HCT116 (cell line): ENCODE results near the gene ATP8B3.

Source experiments
- CEBPB ChIP-seq: IDR thresholded peaks from 2 replicates; pipeline ENCODE4 v1.6.1; 2012; ENCODE audit warnings: low read depth
- CTCF ChIP-seq, 3 experiments: fragments of 200-600 bp in 1 of 3; sonication (generic) in 1 of 3; IDR thresholded peaks in 2 of 3; conservative IDR thresholded peaks in 1 of 3; 2 replicates each; pipeline ENCODE4 v1.5.1; 2012 to 2017; ENCODE audit warnings: low read depth in 2 of 3, low read length in 2 of 3, antibody characterized with exemption in 1 of 3, borderline replicate concordance in 1 of 3, control low read depth in 1 of 3, mild to moderate bottlenecking in 1 of 3, mixed read lengths in 1 of 3, mixed run types in 1 of 3, moderate library complexity in 1 of 3; ENCODE audit not compliant: insufficient read depth in 1 of 3
- EZH2 ChIP-seq: fragments of 200-600 bp; sonication (generic); IDR thresholded peaks from 2 replicates; pipeline ENCODE4 v1.6.1; 2017; ENCODE audit warnings: antibody characterized with exemption, mixed run types
- EZH2phosphoT487 ChIP-seq: fragments of 200-600 bp; IDR thresholded peaks from 2 replicates; pipeline ENCODE4 v1.6.1; 2018; ENCODE audit warnings: antibody characterized with exemption, borderline replicate concordance
- FOSL1 ChIP-seq: IDR thresholded peaks from 2 replicates; pipeline ENCODE4 v1.6.1; 2012; ENCODE audit warnings: low read depth
- MAX ChIP-seq: IDR thresholded peaks from 2 replicates; pipeline ENCODE4 v1.6.1; 2012
- POLR2A ChIP-seq: IDR thresholded peaks from 2 replicates; pipeline ENCODE4 v1.7.0; 2011; ENCODE audit warnings: borderline replicate concordance; ENCODE audit not compliant: insufficient read depth, insufficient read length; ENCODE audit errors: extremely low read depth
- POLR2AphosphoS5 ChIP-seq: IDR thresholded peaks from 2 replicates; pipeline ENCODE4 v1.6.1; 2011; ENCODE audit warnings: mild to moderate bottlenecking, low read depth, low read length, moderate library complexity
- RAD21 ChIP-seq: IDR thresholded peaks from 2 replicates; pipeline ENCODE4 v1.6.1; 2012; ENCODE audit warnings: low read depth, mild to moderate bottlenecking
- SIN3A ChIP-seq: IDR thresholded peaks from 2 replicates; pipeline ENCODE4 v1.6.1; 2012; ENCODE audit warnings: low read depth
- SP1 ChIP-seq: IDR thresholded peaks from 2 replicates; pipeline ENCODE4 v1.6.1; 2012; ENCODE audit warnings: low read depth
- TCF7L2 ChIP-seq: IDR thresholded peaks from 2 replicates; pipeline ENCODE4 v1.7.0; 2011; ENCODE audit warnings: borderline replicate concordance, inconsistent platforms; ENCODE audit not compliant: insufficient read depth, insufficient read length; ENCODE audit errors: extremely low read depth
- ZBTB33 ChIP-seq: IDR thresholded peaks from 2 replicates; pipeline ENCODE4 v1.6.1; 2011; ENCODE audit warnings: mild to moderate bottlenecking, low read length, moderate library complexity; ENCODE audit not compliant: insufficient replicate concordance; ENCODE audit errors: extremely low read depth

GRCh38 chr19:1752009-1752756 is 59.9 kb downstream of the ATP8B3 start:
- no peak for TF ChIP-seq MAX
- TF ChIP-seq POLR2AphosphoS5 = no peak
- TF ChIP-seq CTCF (IDR thresholded peaks at IDR 0.05 in 2 of 3, conservative IDR thresholded peaks at IDR 0.05 in 1 of 3; ENCODE audit: borderline replicate concordance in 1 of 3, insufficient read depth in 1 of 3, low read depth in 2 of 3, low read length in 2 of 3) = no peak
- TF ChIP-seq TCF7L2 = no peak
- TF ChIP-seq EZH2phosphoT487 = no peak
- no peak for TF ChIP-seq EZH2
- TF ChIP-seq POLR2A = no peak
- TF ChIP-seq CEBPB = no peak
- TF ChIP-seq ZBTB33 = no peak
- TF ChIP-seq RAD21 = no peak
- no peak for TF ChIP-seq FOSL1
- no peak for TF ChIP-seq SP1
- TF ChIP-seq SIN3A = no peak
